ENCODE data around the gene NCLN.
"Not testable (repeated sequence)": the region's sequence is repeated elsewhere in the genome, so short reads cannot be mapped to it uniquely, and the experiment has no call there.

Gene NCLN

DNA sequence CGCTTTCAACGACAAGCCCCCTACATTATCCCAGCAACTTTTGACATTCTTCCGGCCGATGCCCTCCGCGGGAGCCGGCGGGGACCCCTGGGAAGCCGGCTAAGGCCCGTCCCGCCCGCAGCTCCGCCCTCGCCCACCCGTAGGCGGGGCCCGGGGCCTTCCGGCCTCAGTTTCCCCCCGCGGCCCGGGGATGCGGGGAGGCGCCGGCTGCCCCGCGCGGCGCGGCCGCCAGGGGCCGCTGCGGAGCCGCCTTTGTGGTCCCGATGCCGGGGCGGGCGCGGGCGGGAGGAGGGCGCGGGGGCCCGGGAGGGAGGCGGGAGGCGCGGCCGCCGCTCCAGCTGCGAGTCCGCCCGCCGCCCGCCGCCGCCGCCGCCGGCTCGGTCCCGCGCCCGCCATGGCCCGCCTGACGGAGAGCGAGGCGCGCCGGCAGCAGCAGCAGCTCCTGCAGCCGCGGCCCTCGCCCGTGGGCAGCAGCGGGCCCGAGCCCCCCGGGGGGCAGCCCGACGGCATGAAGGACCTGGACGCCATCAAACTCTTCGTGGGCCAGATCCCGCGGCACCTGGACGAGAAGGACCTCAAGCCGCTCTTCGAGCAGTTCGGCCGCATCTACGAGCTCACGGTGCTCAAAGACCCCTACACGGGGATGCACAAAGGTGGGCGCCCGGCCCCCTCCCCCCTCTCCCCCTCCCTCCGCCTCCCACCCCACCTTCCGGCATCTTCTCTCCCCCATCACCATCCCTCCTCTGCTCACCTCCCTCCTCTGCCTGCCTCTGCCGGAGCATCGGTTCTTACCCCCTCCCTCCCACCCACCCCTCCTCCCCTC is 38.8 kb downstream of the NCLN start, which contains the start of gene CELF5:
Gene CELF5, plus strand, starts transcription at position 316 of the 823 bp plus-strand sequence. Its CDS starts 79 bp downstream, at position 395.
- Mint-ChIP-seq H3K27ac (no peak within 1 kb of the TSS), H3K9me3 (no peaks in the 10 kb centered on the region), H3K36me3 (ENCODE audit: insufficient read depth) (peaks cover 7% of the 10 kb centered on the region), H3K4me3 (peak within 1 kb of the TSS; percentile 42 to 58), H3K4me1 (ENCODE audit: low read depth in 2 of 2) (no peaks in the 10 kb centered on the region), H3K27me3 (peaks cover 24 to 35% of the 10 kb centered on the region in 2 donors)
- ATAC-seq (replicated peaks) (peak; percentile 82), DNase-seq (peak; percentile 25 to 51 (median 46))

DNA sequence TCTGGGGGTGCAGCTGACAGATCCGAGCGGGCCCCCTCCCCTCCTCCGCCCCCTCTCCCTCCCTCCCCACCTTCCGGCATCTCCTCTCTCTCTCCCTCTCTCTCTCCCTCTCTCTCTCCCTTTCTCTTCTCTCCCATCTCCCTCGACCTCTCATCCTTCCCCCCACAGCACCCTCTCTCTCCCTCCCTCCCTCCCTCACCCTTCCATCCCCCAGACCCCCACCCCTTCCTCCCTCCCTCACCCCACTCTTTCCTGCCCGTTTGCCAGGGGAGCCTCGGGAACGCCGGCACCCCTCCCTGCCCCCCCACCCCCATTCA is 39.4 kb downstream of the NCLN start:
- peak overlapping the region; percentile 34 to 38 for H3K4me3 Mint-ChIP-seq
- no peak for ATAC-seq (replicated peaks)
- H3K9me3 Mint-ChIP-seq: no peaks in the 10 kb centered on the region
- peaks cover 24 to 35% of the 10 kb centered on the region in 2 donors for H3K27me3 Mint-ChIP-seq
- no peaks in the 10 kb centered on the region for H3K4me1 Mint-ChIP-seq (ENCODE audit: low read depth in 2 of 2)
- no peak for DNase-seq
- H3K36me3 Mint-ChIP-seq (ENCODE audit: insufficient read depth): peaks cover 7% of the 10 kb centered on the region
- H3K27ac Mint-ChIP-seq: no peak overlapping the region

DNA sequence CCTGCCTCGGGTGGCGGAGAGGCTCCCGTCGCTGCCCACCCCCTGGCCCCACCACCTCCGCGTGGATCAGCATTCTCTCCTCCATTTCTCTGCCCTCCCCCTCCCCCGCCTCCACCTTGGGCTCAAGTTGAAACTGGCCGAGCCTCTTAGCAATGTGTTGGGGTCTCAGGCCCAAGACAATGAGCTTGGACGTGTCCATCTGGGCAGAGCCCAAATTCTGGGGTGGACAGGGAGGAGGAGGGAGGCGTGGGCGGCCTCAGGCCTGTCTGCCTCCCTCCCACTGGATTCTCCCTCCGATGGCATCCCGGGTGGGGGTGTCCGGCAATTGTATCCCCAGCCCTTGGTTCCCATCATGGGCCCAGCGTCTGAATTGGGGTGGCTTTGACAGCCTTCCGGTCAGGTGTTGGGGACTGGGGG is 40.0 kb downstream of the NCLN start:
- Mint-ChIP-seq H3K4me1 (ENCODE audit: low read depth in 2 of 2) (no peaks in the 10 kb centered on the region), H3K9me3 (no peaks in the 10 kb centered on the region), H3K4me3 (peak overlapping the region in 1 of 2 donors; percentile 25), H3K27me3 (peaks cover 24 to 35% of the 10 kb centered on the region in 2 donors), H3K36me3 (ENCODE audit: insufficient read depth) (peaks cover 7% of the 10 kb centered on the region), H3K27ac (no peak overlapping the region)
- no peak for ATAC-seq (replicated peaks)
- DNase-seq: no peak

DNA sequence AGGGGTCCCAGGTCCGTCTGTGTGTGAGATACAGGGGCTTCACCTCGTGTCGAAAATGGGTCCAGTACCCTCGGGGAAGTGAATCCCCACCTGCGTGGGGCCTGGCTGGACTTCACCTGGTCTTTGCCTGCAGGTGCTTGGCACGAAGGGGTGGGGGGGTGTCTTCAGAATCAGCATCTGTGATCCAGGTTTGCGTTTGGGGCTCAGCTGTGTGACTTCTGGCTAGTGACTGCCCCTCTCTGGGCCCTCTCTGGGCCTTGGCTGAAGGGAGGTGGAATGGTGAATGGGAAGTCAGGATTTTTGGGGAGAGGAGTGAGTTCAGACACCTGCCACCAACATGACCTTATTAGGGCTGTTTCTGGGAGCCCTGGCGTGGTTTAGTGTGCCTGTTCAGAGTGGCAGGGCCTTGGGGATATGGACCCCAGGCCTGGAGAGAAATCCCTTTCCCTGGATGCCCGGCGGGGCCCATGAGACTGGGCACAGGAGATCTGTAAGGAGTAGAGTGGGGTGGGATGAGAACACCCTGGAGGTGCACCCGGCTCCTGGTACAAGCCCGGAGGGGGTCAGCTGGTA is 41.4 kb downstream of the NCLN start:
- Mint-ChIP-seq H3K4me3 (no peak overlapping the region), H3K4me1 (ENCODE audit: low read depth in 2 of 2) (no peaks in the 10 kb centered on the region)
- DNase-seq: no peak

DNA sequence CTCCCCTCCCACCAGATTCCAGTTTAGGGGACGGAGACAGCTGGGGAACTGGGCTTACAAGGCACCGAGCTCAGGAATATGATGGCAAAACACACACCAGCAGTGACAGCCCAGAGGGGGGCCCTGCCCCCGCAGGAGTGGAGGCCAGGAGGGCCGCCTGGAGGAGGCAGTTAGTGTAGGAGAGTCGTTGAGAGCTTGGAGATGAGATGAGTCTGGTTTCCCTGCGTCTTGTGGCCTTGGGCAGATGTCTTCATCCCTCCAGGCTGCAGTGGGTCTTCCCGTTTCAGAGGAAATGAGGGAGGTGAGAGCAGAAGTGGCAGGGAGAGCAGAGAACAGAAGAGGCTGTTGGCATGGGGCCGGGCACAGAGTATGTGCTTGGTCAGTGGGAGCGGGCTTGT is 43.6 kb downstream of the NCLN start:
- peaks cover 36 to 42% of the 10 kb centered on the region in 2 donors for H3K27me3 Mint-ChIP-seq
- no peaks in the 10 kb centered on the region for H3K4me1 Mint-ChIP-seq (ENCODE audit: low read depth in 2 of 2)
- H3K27ac Mint-ChIP-seq: no peak overlapping the region
- H3K36me3 Mint-ChIP-seq (ENCODE audit: insufficient read depth): peaks cover 7% of the 10 kb centered on the region
- no peak for ATAC-seq (replicated peaks)
- no peaks in the 10 kb centered on the region for H3K9me3 Mint-ChIP-seq
- H3K4me3 Mint-ChIP-seq: no peak overlapping the region
- no peak for DNase-seq

More for the DNA sequence above, 41.4 kb downstream of the NCLN start:
- H3K36me3 Mint-ChIP-seq (ENCODE audit: insufficient read depth): peaks cover 7% of the 10 kb centered on the region
- H3K27ac Mint-ChIP-seq: no peak overlapping the region
- ATAC-seq (replicated peaks): no peak
- no peaks in the 10 kb centered on the region for H3K9me3 Mint-ChIP-seq
- H3K27me3 Mint-ChIP-seq: peaks cover 24 to 35% of the 10 kb centered on the region in 2 donors

DNA sequence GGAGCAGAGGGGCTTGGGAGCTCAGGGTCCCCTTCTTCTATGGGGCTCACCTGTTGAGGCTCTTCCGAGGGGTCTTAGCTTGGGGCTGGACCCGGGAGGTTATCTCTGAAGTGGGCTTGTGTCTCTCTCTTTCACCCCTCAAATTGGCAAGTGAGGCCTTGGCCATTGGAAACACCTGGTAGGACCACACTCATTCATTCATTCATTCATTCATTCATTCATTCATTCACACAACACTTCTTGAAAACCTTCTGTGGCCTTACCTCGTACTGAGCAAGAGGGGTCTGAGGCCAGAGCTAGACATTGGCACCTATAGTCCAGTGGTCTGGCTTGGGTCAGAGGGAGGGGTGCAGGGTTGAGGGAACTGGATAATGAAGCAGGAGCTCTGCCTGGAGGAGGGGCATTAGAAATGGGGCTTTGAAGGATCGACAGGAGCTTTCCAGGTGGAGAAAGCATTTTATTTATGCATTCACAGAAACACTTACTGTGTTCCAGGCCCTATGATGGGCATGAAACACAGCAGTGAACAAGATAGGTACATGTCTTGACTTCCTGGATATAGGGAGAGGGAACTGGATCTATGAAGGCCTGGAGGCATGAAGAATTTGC is 44.3 kb downstream of the NCLN start:
- no peaks in the 10 kb centered on the region for H3K4me1 Mint-ChIP-seq (ENCODE audit: low read depth in 2 of 2)

DNA sequence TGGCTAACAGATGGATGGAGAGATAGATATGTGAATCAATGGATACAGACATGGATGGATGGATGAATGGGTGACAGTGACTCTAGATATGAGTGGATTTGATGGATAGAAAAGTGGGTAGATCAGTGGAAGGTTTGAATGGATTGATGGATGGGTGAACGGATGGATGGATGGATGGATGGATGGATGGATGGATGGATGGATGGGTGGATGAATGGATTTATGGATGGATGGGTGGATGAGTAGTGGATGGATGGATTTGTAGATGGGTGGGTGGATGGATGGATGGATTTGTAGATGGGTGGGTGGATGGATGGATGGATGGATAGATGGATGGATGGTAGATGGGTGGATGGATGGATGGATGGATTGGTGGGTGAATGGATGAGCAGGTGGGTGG is 45.6 kb downstream of the NCLN start:
- Mint-ChIP-seq H3K27me3 (peaks cover 49 to 56% of the 10 kb centered on the region in 2 donors), H3K4me1 (ENCODE audit: low read depth in 2 of 2) (no peaks in the 10 kb centered on the region), H3K27ac (no peak overlapping the region), H3K9me3 (no peaks in the 10 kb centered on the region), H3K4me3 (no peak overlapping the region), H3K36me3 (ENCODE audit: insufficient read depth) (peaks cover 5% of the 10 kb centered on the region)
- no peak for ATAC-seq (replicated peaks)
- DNase-seq: no peak

More for the DNA sequence above, 44.3 kb downstream of the NCLN start:
- Mint-ChIP-seq H3K27ac (no peak overlapping the region), H3K4me3 (no peak overlapping the region), H3K27me3 (peaks cover 40 to 48% of the 10 kb centered on the region in 2 donors), H3K9me3 (no peaks in the 10 kb centered on the region), H3K36me3 (ENCODE audit: insufficient read depth) (peaks cover 6% of the 10 kb centered on the region)
- ATAC-seq (replicated peaks) (no peak), DNase-seq (no peak)

DNA sequence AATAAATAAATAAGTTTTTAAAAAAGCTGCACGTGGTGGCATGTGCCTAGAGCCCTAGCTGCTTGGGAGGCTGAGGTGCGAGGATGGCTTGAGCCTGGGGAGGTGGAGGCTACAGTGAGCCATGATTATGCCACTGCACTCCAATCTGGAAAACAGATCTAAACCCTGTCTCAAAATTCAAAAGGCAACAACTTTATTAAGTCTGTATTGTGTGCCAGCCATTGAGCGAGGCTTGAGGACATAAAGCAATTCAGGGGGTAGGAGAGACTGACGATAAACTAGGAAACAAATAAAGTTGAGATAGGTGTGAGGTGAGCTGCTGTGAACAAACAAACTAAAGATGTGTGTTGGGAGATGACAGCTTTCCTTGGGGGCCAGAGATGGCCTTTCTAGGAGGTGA is 47.4 kb downstream of the NCLN start:
- Mint-ChIP-seq H3K27ac (no peak overlapping the region), H3K9me3 (no peaks in the 10 kb centered on the region), H3K4me1 (ENCODE audit: low read depth in 2 of 2) (no peaks in the 10 kb centered on the region), H3K27me3 (peaks cover 33 to 39% of the 10 kb centered on the region in 2 donors), H3K4me3 (no peak overlapping the region), H3K36me3 (ENCODE audit: insufficient read depth) (peaks cover 6% of the 10 kb centered on the region)
- ATAC-seq (replicated peaks) (no peak), DNase-seq (no peak)

DNA sequence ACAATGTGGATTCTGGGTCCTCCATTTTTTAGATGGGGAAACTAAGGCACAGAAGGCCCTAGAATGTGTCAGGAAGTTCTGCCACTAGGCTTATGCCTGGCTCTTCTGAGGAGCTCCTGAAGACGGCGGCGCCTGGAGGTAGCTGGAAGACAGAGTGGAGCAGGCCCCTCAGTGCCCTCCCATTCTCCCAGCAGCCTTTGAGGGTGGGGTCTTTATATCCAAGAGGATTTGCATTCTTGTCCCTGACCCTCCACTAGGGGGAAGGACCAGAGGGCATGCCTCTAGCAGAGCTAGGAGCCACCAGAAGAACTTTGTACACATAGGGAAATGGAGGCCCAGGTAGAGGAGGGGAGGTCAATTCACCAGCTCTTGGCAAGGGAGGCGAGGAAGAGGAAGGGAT is 48.1 kb downstream of the NCLN start:
- Mint-ChIP-seq H3K4me3 (no peak overlapping the region), H3K4me1 (ENCODE audit: low read depth in 2 of 2) (no peaks in the 10 kb centered on the region), H3K27me3 (peaks cover 31 to 36% of the 10 kb centered on the region in 2 donors), H3K9me3 (no peaks in the 10 kb centered on the region), H3K36me3 (ENCODE audit: insufficient read depth) (peaks cover 6% of the 10 kb centered on the region), H3K27ac (no peak overlapping the region)
- ATAC-seq (replicated peaks) (no peak), DNase-seq (no peak)

DNA sequence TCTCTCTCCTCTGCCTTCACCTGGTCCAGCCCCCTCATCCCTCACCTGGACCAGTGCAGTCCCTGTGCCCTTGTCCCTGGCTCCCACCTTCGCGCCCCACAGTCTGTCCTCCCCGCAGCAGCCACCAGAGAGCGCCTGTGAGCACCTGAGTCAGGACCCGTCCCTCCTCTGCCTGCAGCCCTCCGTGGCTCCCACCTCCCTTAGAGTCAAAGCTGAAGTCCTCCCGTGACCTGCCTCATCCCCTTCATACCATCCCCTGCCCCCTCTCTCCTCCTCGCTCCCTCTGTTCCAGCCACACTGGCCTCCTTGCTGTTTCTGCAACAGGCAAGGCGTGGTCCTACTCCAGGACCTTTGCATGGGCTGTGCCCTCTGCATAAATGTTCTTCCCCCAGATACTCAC is 49.1 kb downstream of the NCLN start:
- no peak overlapping the region for H3K4me3 Mint-ChIP-seq

DNA sequence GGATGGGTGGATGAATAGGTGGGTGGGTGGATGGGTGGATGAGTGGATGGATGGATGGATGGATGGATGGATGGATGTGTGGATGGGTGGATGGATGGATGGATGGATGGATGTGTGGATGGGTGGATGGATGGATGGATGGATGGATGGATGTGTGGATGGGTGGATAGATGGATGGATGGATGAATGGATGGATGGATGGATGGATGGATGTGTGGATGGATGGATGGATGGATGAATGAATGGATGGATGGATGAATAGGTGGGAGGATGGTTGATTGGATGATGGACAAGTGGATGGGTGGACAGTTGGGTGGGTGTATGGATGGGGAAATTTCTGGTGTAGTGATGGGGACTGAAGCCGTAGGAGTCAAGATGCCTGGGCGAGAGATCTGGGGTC is 49.9 kb downstream of the NCLN start:
- H3K36me3 Mint-ChIP-seq (ENCODE audit: insufficient read depth); DNase-seq; ATAC-seq (replicated peaks); H3K4me3 Mint-ChIP-seq; H3K27ac Mint-ChIP-seq; H3K9me3 Mint-ChIP-seq; H3K4me1 Mint-ChIP-seq (ENCODE audit: low read depth in 2 of 2): not testable (repeated sequence)
- peaks cover 31 to 46% of the 10 kb centered on the region in 2 donors for H3K27me3 Mint-ChIP-seq

More for the DNA sequence above, 49.1 kb downstream of the NCLN start:
- ATAC-seq (replicated peaks) (no peak), DNase-seq (no peak)
- no peak overlapping the region for H3K27ac Mint-ChIP-seq
- H3K36me3 Mint-ChIP-seq (ENCODE audit: insufficient read depth): peaks cover 6% of the 10 kb centered on the region
- no peaks in the 10 kb centered on the region for H3K4me1 Mint-ChIP-seq (ENCODE audit: low read depth in 2 of 2)
- H3K9me3 Mint-ChIP-seq: no peaks in the 10 kb centered on the region
- H3K27me3 Mint-ChIP-seq: peaks cover 31 to 42% of the 10 kb centered on the region in 2 donors

DNA sequence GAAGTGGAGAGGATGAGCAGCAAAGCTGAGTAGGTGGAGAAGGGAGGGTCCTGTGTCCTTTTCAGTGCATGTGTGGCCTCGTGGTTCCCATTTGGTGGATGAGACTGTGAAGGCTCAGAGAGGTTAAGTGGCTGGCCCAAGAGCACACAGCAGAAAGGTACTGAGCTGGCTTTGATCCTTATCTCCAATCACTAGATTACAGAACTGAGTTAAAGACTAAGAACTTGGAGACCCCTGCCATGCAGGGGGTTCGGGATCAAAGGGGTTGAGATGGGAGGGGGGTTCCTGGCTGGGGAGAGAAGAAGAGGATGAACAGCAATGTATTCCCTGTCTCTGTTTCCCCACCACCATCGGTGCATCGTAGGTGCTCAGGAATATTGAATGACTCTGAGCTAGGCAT is 50.5 kb downstream of the NCLN start:
- no peak for DNase-seq
- peaks cover 9% of the 10 kb centered on the region for H3K36me3 Mint-ChIP-seq (ENCODE audit: insufficient read depth)

DNA sequence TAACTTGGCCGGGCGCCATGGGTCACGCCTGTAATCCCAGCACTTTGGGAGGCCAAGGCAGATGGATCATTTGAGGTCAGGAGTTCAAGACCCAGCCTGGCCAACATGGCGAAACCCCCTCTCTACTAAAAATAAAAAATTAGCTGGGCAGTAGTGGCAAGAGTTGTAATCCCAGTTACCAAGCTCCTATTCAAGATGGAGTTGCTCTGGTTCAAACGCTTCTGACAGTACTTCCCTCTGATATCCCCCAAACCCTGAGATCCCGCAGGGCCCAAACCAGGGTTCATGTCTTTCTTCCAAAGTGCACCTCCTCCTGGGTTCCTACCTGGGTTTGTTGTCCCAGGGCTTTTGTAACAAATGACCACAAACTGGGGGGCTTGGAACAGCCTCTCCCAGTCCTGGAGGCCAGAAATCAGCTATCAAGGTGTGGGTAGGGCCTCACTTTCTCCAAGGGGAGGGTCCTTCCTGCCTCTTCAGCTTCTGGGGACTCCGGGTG is 52.4 kb downstream of the NCLN start:
- Mint-ChIP-seq H3K36me3 (ENCODE audit: insufficient read depth) (peaks cover 9% of the 10 kb centered on the region), H3K4me3 (no peak overlapping the region), H3K27me3 (peaks cover 29 to 45% of the 10 kb centered on the region in 2 donors), H3K9me3 (no peaks in the 10 kb centered on the region), H3K27ac (no peak overlapping the region), H3K4me1 (ENCODE audit: low read depth in 2 of 2) (no peaks in the 10 kb centered on the region)
- ATAC-seq (replicated peaks) (no peak), DNase-seq (no peak)

More for the DNA sequence above, 50.5 kb downstream of the NCLN start:
- ATAC-seq (replicated peaks): no peak
- peaks cover 31 to 46% of the 10 kb centered on the region in 2 donors for H3K27me3 Mint-ChIP-seq
- no peak overlapping the region for H3K27ac Mint-ChIP-seq
- H3K9me3 Mint-ChIP-seq: no peaks in the 10 kb centered on the region
- no peaks in the 10 kb centered on the region for H3K4me1 Mint-ChIP-seq (ENCODE audit: low read depth in 2 of 2)
- no peak overlapping the region for H3K4me3 Mint-ChIP-seq

Measured in effector memory CD8-positive, alpha-beta T cell (primary cell).